CD4-positive, alpha-beta T cell treated with Interleukin-15 for 1 hour (primary cell): ENCODE data around the gene EPOP.

Experiments
- DNase-seq: peaks from one replicate; pipeline ENCODE4 v3.0.0-alpha.2; 2020

The EPOP gene

GRCh38 chr17:38705523-38705802 lies 30.7 kb upstream of the EPOP start:
- no peak for DNase-seq

- peak; percentile 82 for DNase-seq
Measured at GRCh38 chr17:38704606-38705522, 30.1 kb upstream of the EPOP start, which contains the start of gene MLLT6. Gene MLLT6, plus strand, starts transcription at chr17:38705273. Its CDS starts 360 bp downstream, at chr17:38705633.

- DNase-seq, result peak; percentile 74
Measured at GRCh38 chr17:38703742-38704605, 29.2 kb upstream of the EPOP start.

- no peak for DNase-seq
Measured at GRCh38 chr17:38702916-38703741, 28.4 kb upstream of the EPOP start.

- peak; percentile 83 for DNase-seq
Measured at GRCh38 chr17:38702166-38702915, 27.6 kb upstream of the EPOP start.

- DNase-seq, result peak; percentile 85
Measured at GRCh38 chr17:38701504-38702165, 26.9 kb upstream of the EPOP start.

- DNase-seq, result no peak
Measured at GRCh38 chr17:38698760-38699159, 24.0 kb upstream of the EPOP start.

- no peak for DNase-seq
Measured at GRCh38 chr17:38697061-38697820, 22.5 kb upstream of the EPOP start.

- no peak for DNase-seq
Measured at GRCh38 chr17:38693700-38694329, 19.1 kb upstream of the EPOP start.

- no peak for DNase-seq
Measured at GRCh38 chr17:38691154-38691553, 16.4 kb upstream of the EPOP start.

GRCh38 chr17:38690386-38690785 lies 15.6 kb upstream of the EPOP start:
- no peak for DNase-seq

GRCh38 chr17:38687286-38687685 lies 12.5 kb upstream of the EPOP start:
- DNase-seq, result no peak

- peak; percentile 38 for DNase-seq
Measured at GRCh38 chr17:38685491-38685890, 10.7 kb upstream of the EPOP start.

GRCh38 chr17:38681096-38681495 lies 6.3 kb upstream of the EPOP start:
- no peak for DNase-seq

GRCh38 chr17:38677819-38678218 lies 3.1 kb upstream of the EPOP start:
- DNase-seq, result no peak

GRCh38 chr17:38676706-38677504 lies 2.1 kb upstream of the EPOP start:
- peak; percentile 79 for DNase-seq

- no peak for DNase-seq
Measured at GRCh38 chr17:38674014-38674748, 576 bp downstream of the EPOP start.

GRCh38 chr17:38673707-38674013 lies 1.1 kb downstream of the EPOP start:
- DNase-seq, result no peak
